OCI-LY3 (cell line): ENCODE results near the gene GGT7.

ENCODE experiments used
- H2AFZ ChIP-seq: fragments of 200-600, 300-600 bp; shearing (Covaris generic); 2 replicates; pipeline ENCODE4 v1.6.0; 2014; ENCODE audit warnings: antibody characterized with exemption, low read depth, low read length
- H3K27ac ChIP-seq: fragments of 200-600, 300-600 bp; sonication (generic); 2 replicates; pipeline ENCODE4 v1.5.1; 2014; ENCODE audit warnings: mild to moderate bottlenecking, low read length, moderate library complexity, mixed read lengths
- H3K27me3 ChIP-seq: fragments of 200-600, 300-600 bp; sonication (generic); 2 replicates; pipeline ENCODE4 v1.6.1; 2014; ENCODE audit warnings: low read depth, low read length, mixed read lengths
- H3K36me3 ChIP-seq: fragments of 200-600, 300-600 bp; sonication (generic); replicated peaks from 2 replicates; pipeline ENCODE3; 2014; ENCODE audit warnings: low read depth, low read length, mixed read lengths
- H3K4me1 ChIP-seq: fragments of 300-600, 200-600 bp; sonication (generic); 2 replicates; pipeline ENCODE4 v1.6.1; 2014; ENCODE audit warnings: low read length, mixed read lengths
- H3K4me2 ChIP-seq: fragments of 200-600, 300-600 bp; sonication (generic); 2 replicates; pipeline ENCODE4 v1.6.1; 2014; ENCODE audit warnings: low read length, mixed read lengths
- H3K4me3 ChIP-seq: fragments of 300-600, 200-600 bp; sonication (generic); 2 replicates; pipeline ENCODE4 v1.5.1; 2014; ENCODE audit warnings: antibody characterized with exemption, mild to moderate bottlenecking, low read length, moderate library complexity
- H3K79me2 ChIP-seq: fragments of 300-600, 200-600 bp; shearing (Covaris generic); 2 replicates; pipeline ENCODE4 v1.6.1; 2014; ENCODE audit warnings: mild to moderate bottlenecking, low read length, mixed read lengths
- H3K9ac ChIP-seq: fragments of 300-600, 200-600 bp; shearing (Covaris generic); 2 replicates; pipeline ENCODE4 v1.6.0; 2014; ENCODE audit warnings: mild to moderate bottlenecking, low read length, moderate library complexity
- H3K9me3 ChIP-seq: fragments of 200-600, 300-600 bp; shearing (Covaris generic); 2 replicates; pipeline ENCODE4 v1.6.1; 2014; ENCODE audit warnings: low read length, mixed read lengths; ENCODE audit not compliant: insufficient read depth
- H4K20me1 ChIP-seq: fragments of 200-600, 300-600 bp; sonication (generic); 2 replicates; pipeline ENCODE4 v1.6.1; 2016; ENCODE audit warnings: low read length, mixed read lengths; ENCODE audit not compliant: insufficient read depth
- EZH2phosphoT487 ChIP-seq: fragments of 200-600 bp; shearing (Covaris generic); IDR thresholded peaks from 2 replicates; pipeline ENCODE4 v1.6.1; 2018; ENCODE audit warnings: antibody characterized with exemption, mixed run types, low read depth
- TF ChIP-seq, protein P1 (sequence below): fragments of 200-600, 300-600 bp; sonication (generic); IDR thresholded peaks from 2 replicates; pipeline ENCODE4 v1.5.1; 2014; ENCODE audit warnings: antibody characterized with exemption, low read length, low read depth

GGT7 gene

DNA sequence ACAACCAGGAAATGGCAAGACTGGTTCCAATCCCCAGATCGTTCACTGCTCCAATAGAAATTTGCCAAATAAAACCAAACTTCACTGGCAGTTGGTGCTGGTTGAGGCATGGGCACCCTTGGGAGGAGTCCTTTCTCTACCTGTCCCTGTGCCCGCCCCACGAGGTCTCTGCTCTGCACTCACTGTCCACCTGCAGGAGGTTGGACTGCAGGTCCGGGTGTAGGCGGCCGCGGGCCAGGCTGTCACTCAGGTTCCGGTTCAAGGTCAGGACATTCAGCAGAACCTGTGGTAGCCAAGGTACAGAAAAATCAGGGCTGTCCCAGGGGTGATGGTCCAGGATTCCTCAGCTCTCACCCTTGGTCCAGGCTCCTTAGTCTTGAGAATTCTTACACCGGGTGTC, 22.9 kb downstream of the GGT7 start:
- Histone ChIP-seq H3K4me1 (no peaks in the 10 kb centered on the region), H3K9ac (no peak overlapping the region), H3K4me2 (no peak overlapping the region), H3K36me3 (no peaks in the 10 kb centered on the region), H4K20me1 (no peaks in the 10 kb centered on the region), H3K27ac (no peak overlapping the region), H3K27me3 (no peaks in the 10 kb centered on the region), H3K9me3 (no peaks in the 10 kb centered on the region), H2AFZ (no peak overlapping the region), H3K79me2 (no peaks in the 10 kb centered on the region), H3K4me3 (no peak overlapping the region)
- no peak for TF ChIP-seq EZH2phosphoT487
- TF ChIP-seq, protein P1, sequence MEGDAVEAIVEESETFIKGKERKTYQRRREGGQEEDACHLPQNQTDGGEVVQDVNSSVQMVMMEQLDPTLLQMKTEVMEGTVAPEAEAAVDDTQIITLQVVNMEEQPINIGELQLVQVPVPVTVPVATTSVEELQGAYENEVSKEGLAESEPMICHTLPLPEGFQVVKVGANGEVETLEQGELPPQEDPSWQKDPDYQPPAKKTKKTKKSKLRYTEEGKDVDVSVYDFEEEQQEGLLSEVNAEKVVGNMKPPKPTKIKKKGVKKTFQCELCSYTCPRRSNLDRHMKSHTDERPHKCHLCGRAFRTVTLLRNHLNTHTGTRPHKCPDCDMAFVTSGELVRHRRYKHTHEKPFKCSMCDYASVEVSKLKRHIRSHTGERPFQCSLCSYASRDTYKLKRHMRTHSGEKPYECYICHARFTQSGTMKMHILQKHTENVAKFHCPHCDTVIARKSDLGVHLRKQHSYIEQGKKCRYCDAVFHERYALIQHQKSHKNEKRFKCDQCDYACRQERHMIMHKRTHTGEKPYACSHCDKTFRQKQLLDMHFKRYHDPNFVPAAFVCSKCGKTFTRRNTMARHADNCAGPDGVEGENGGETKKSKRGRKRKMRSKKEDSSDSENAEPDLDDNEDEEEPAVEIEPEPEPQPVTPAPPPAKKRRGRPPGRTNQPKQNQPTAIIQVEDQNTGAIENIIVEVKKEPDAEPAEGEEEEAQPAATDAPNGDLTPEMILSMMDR = no peak

DNA sequence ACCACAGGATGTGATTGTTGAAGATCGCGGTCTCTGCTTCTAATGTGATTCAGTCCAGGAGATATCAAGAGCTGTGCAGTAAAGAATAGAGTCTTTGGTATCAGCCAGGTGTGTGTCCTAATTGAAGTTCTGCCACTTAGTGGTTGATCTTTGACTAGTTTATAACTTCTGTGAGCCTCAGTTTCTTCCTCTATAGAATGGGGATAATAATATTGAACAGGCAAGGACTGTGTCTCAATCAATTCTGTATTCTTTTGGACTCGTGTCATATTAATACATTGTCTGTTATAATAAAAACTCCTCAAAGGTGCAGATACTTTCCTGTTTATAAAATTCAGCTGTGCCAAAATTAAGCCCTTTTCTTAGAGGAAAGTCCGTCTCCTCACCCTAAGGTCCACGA, 24.1 kb downstream of the GGT7 start:
- H2AFZ ChIP-seq = no peak overlapping the region
- H3K79me2 ChIP-seq = no peaks in the 10 kb centered on the region
- no peaks in the 10 kb centered on the region for H3K4me1 ChIP-seq
- H3K4me2 ChIP-seq = no peak overlapping the region
- no peak overlapping the region for H3K9ac ChIP-seq
- H3K9me3 ChIP-seq = no peaks in the 10 kb centered on the region
- no peaks in the 10 kb centered on the region for H4K20me1 ChIP-seq
- no peaks in the 10 kb centered on the region for H3K36me3 ChIP-seq
- no peaks in the 10 kb centered on the region for H3K27me3 ChIP-seq
- H3K27ac ChIP-seq = no peak overlapping the region
- no peak for TF ChIP-seq EZH2phosphoT487
- TF ChIP-seq, protein P1 = no peak
- no peak overlapping the region for H3K4me3 ChIP-seq

DNA sequence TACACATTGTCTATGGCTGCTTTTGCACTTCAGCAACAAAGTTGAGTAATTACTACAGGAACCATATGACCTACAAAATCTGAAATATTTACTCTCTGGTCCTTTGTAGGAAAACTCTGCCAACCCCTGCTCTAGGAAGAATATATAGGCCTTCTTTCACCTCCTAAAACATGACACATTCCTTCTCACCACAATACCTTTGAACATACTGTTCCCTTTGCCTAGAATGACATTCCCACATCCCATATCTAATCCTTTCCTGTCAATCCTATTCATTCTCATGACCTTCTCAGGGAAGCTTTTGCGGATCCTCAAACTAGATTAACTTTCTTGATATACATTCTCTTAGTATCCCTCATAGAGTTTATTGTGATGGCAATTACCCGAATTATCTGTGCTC, 29.2 kb downstream of the GGT7 start:
- H3K79me2 ChIP-seq = no peaks in the 10 kb centered on the region
- no peaks in the 10 kb centered on the region for H3K36me3 ChIP-seq
- no peak overlapping the region for H3K4me2 ChIP-seq
- H3K9me3 ChIP-seq = no peaks in the 10 kb centered on the region
- H4K20me1 ChIP-seq = no peaks in the 10 kb centered on the region
- H3K9ac ChIP-seq = no peak overlapping the region
- no peak overlapping the region for H3K4me3 ChIP-seq
- no peak for TF ChIP-seq EZH2phosphoT487
- TF ChIP-seq, protein P1 = no peak
- H3K4me1 ChIP-seq = no peaks in the 10 kb centered on the region
- peaks cover 19% of the 10 kb centered on the region for H3K27me3 ChIP-seq
- no peak overlapping the region for H2AFZ ChIP-seq
- H3K27ac ChIP-seq = no peak overlapping the region

DNA sequence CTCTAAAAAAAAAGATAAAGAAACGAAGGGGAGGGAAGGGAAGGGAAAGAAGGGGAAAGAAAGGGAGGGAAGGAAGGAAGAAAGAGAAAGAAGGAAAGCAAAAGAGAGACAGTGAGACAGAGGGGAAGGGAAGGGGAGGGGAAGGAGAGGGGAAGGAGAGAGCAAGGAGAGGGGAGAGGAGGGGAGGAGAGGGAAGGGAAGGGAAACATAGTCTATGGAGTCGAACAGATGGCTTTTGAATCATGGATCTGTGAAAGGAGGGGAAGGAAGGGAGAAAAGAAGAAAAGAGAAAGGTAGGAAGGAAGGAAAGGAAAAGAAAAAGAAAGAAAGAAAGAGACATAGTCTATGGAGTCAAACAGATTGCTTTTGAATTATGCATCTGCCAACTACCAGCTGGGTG, 30.5 kb downstream of the GGT7 start:
- no peak for TF ChIP-seq EZH2phosphoT487
- TF ChIP-seq, protein P1 = no peak
- no peaks in the 10 kb centered on the region for H3K36me3 ChIP-seq
- H4K20me1 ChIP-seq = no peaks in the 10 kb centered on the region
- H3K4me3 ChIP-seq = no peak overlapping the region
- no peak overlapping the region for H3K4me2 ChIP-seq
- no peaks in the 10 kb centered on the region for H3K4me1 ChIP-seq
- H3K9me3 ChIP-seq = no peaks in the 10 kb centered on the region
- H2AFZ ChIP-seq = no peak overlapping the region
- H3K9ac ChIP-seq = no peak overlapping the region
- no peaks in the 10 kb centered on the region for H3K79me2 ChIP-seq
- peaks cover 19% of the 10 kb centered on the region for H3K27me3 ChIP-seq
- no peak overlapping the region for H3K27ac ChIP-seq
